Muscle layer of colon (tissue), 2 donors: ENCODE measurements around the gene FGF19.

Source experiments
- H3K27ac ChIP-seq: one replicate; pipeline ENCODE4 v1.7.0; 2013; ENCODE audit warnings: low read depth, mild to moderate bottlenecking, low read length, moderate library complexity
- H3K27me3 ChIP-seq, 2 donors: one replicate each; pipeline ENCODE4 v1.7.0; 2013; ENCODE audit warnings: low read length in 2 of 2, mild to moderate bottlenecking in 2 of 2; ENCODE audit not compliant: insufficient read depth in 2 of 2, control insufficient read depth in 1 of 2
- H3K36me3 ChIP-seq: one replicate; pipeline ENCODE4 v1.7.0; 2013; ENCODE audit warnings: mild to moderate bottlenecking, low read length; ENCODE audit not compliant: insufficient read depth
- H3K4me1 ChIP-seq: one replicate; pipeline ENCODE4 v1.7.0; 2013; ENCODE audit warnings: mild to moderate bottlenecking, low read length; ENCODE audit not compliant: insufficient read depth
- H3K4me3 ChIP-seq, 2 donors: one replicate each; pipeline ENCODE4 v1.7.0; 2013; ENCODE audit warnings: low read length in 2 of 2, low read depth in 1 of 2, mild to moderate bottlenecking in 1 of 2, moderate library complexity in 1 of 2
- H3K9ac ChIP-seq: one replicate; pipeline ENCODE4 v1.7.0; 2013; ENCODE audit warnings: low read length
- H3K9me3 ChIP-seq: one replicate; pipeline ENCODE4 v1.7.0; 2013; ENCODE audit warnings: mild to moderate bottlenecking, low read length
- donor health status: abdominal sarcoma.
- donor health status: Adenocarcinoma of cecum.

The FGF19 gene

GRCh38 chr11:69665669-69666068, 38.2 kb downstream of the FGF19 start:
- H3K27me3 ChIP-seq, result no peaks in the 10 kb centered on the region
- H3K9ac ChIP-seq, result no peak overlapping the region
- H3K36me3 ChIP-seq, result peaks cover 22% of the 10 kb centered on the region
- H3K27ac ChIP-seq, result no peak overlapping the region
- peaks cover 9% of the 10 kb centered on the region for H3K4me1 ChIP-seq
- H3K4me3 ChIP-seq, result no peak overlapping the region
- H3K9me3 ChIP-seq, result no peaks in the 10 kb centered on the region

DNA sequence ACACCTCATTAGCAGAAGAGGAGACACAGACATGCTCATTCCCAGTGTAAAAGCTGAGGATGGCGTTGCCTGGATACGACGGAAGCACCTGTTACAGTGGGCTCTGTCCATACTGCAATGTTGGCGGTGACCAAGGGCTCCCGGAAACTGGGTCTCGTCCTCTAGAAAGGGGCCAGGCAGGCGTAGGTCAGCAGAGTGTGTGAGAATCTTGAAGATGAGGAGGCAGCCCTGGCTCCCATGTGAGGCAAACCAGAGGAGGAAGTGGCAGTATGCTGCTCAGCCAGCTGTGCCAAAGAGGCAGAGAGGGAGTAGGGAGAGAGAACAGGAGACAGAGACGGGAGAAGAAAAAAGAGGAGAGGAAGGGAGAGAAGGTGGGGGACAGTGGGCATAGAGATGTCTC, 38.9 kb downstream of the FGF19 start:
- Histone ChIP-seq H3K4me1 (peaks cover 1% of the 10 kb centered on the region), H3K27ac (no peak overlapping the region), H3K27me3 (no peaks in the 10 kb centered on the region), H3K36me3 (peaks cover 22% of the 10 kb centered on the region), H3K9me3 (no peaks in the 10 kb centered on the region), H3K4me3 (no peak overlapping the region), H3K9ac (no peak overlapping the region)

DNA sequence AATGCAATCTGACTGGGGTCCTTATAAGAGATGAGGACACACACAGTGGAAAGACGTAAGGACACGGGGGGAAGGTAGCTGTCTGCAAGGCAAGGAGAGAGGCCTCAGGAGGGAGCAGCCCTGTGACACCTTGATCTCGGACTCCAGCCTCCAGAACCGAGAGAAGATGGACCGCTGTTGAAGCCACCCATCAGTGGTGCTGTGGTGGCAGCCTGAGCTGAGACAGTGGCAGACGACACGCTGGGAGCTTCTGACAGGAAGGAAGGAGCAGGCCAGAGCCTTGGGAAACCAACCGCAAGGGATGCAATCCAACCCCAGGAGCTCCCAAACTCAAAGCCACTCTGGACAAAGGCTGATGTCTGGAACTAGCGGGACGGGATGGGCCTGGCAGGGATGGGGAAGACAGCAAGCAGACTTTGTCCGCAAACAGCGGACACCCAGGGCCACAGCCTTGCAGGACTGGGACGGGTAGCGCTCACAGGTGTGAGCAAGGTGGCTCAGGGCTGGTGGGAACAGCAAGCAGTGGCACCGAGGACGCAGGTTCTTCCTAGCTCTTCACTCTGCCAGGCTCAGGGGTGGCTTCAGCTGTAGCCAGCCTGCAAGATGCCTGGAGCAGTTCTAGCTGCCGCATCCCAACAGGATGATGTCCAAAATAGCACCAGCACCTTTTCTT, 39.6 kb downstream of the FGF19 start:
- Histone ChIP-seq H3K9ac (no peak overlapping the region), H3K36me3 (peaks cover 22% of the 10 kb centered on the region), H3K4me3 (no peak overlapping the region), H3K27me3 (no peaks in the 10 kb centered on the region), H3K27ac (no peak overlapping the region), H3K9me3 (no peaks in the 10 kb centered on the region), H3K4me1 (no peaks in the 10 kb centered on the region)

DNA sequence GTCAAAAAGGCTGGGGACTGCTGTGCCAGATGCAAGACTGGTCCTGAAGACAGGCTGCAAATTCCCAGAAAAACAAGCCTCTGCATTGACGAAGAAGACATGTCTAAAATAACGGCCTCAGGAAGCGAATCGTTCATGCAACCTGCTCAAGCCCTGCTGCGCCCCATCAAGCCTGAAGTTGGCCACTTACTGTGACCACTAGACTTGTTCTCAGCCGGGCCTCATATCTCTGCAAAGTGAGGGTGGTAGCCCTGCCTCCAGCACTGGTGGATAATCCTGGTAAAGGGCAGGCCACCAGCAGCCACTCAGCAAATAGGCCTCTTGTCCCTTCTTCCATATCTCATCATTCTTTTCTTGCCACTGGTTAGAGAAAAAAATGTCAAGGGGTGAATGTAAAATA, 40.5 kb downstream of the FGF19 start:
- H3K4me3 ChIP-seq, result no peak overlapping the region
- peaks cover 20% of the 10 kb centered on the region for H3K36me3 ChIP-seq
- no peak overlapping the region for H3K9ac ChIP-seq
- no peaks in the 10 kb centered on the region for H3K9me3 ChIP-seq
- H3K4me1 ChIP-seq, result no peaks in the 10 kb centered on the region
- H3K27me3 ChIP-seq, result no peaks in the 10 kb centered on the region
- H3K27ac ChIP-seq, result no peak overlapping the region

DNA sequence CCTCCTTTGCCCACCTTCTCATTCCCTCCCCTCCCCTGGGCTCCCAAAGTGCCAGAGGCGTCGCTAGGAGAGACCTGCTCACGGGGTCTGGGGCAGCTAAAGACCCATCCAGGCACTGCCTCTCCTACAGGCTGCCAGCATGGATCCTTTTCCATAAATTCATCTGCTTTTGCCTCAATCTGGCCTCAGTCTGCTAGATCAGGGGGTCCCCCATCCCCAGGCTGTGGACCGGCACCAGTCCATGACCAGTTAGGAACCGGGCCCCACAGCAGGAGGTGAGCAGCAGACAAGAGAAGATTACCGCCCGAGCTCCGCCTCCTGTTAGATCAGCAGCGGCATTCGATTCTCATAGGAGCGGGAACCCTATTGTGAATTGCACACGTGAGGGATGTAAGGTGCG, 41.0 kb downstream of the FGF19 start:
- H3K4me3 ChIP-seq, result no peak overlapping the region
- H3K4me1 ChIP-seq, result no peaks in the 10 kb centered on the region
- peaks cover 14% of the 10 kb centered on the region for H3K36me3 ChIP-seq
- no peak overlapping the region for H3K27ac ChIP-seq
- H3K9ac ChIP-seq, result no peak overlapping the region
- no peaks in the 10 kb centered on the region for H3K27me3 ChIP-seq
- no peaks in the 10 kb centered on the region for H3K9me3 ChIP-seq

GRCh38 chr11:69662021-69662698, 41.7 kb downstream of the FGF19 start:
- Histone ChIP-seq H3K36me3 (peaks cover 9% of the 10 kb centered on the region), H3K9me3 (no peaks in the 10 kb centered on the region), H3K27me3 (no peaks in the 10 kb centered on the region), H3K9ac (no peak overlapping the region), H3K27ac (no peak overlapping the region), H3K4me3 (no peak overlapping the region), H3K4me1 (no peaks in the 10 kb centered on the region)

GRCh38 chr11:69661413-69661715, 42.5 kb downstream of the FGF19 start:
- H3K4me3 ChIP-seq, result no peak overlapping the region
- no peaks in the 10 kb centered on the region for H3K9me3 ChIP-seq
- H3K27ac ChIP-seq, result no peak overlapping the region
- peaks cover 8% of the 10 kb centered on the region for H3K36me3 ChIP-seq
- H3K27me3 ChIP-seq, result no peaks in the 10 kb centered on the region
- H3K4me1 ChIP-seq, result no peaks in the 10 kb centered on the region
- H3K9ac ChIP-seq, result no peak overlapping the region

DNA sequence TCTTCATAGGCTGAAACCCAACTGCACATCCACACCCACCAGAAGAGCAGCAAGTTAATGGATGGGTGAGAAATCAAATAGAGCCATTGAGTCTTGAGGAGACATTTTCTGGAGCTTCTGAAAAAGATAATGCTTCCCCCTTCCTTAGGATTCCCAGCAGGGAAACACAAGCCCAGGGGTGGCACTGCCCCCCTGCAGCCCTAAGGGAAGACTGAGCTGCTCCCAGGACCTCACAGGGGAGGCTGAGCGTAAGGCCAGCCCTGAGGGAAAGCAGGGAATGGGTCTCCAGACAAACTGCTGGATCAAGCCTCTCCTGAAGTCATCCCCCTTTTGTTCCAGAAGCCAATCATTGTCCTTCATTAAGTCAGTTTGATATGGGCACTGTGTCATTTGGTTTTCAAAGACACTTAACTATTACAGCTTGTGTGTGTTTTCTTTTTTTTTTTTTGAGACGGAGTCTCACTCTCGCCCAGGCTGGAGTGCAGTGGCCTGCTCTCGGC, 43.8 kb downstream of the FGF19 start:
- Histone ChIP-seq H3K27ac (no peak overlapping the region), H3K36me3 (peaks cover 4% of the 10 kb centered on the region), H3K4me3 (no peak overlapping the region), H3K9ac (no peak overlapping the region), H3K27me3 (no peaks in the 10 kb centered on the region), H3K9me3 (no peaks in the 10 kb centered on the region), H3K4me1 (no peaks in the 10 kb centered on the region)

DNA sequence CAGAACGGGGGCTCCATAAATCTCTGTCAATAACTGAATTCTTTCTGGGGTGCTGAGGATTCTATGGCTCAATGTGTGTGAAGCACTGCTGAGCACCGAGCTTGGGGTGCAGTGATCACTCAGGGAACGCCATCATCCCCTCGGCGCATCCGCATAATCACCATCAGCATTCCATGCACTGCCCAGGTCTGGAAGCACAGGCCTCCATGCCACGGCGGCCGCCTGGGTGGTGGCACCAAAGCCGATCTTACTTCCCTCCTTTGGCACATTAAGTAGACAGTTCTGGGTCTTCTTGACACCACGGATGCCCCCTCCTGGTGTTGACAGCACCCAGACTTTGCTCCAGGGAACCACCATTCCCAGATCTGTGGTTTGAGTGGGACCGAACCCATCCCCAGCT, 44.2 kb downstream of the FGF19 start:
- no peak overlapping the region for H3K4me3 ChIP-seq

GRCh38 chr11:69658626-69659450, 45.0 kb downstream of the FGF19 start:
- no peak overlapping the region for H3K27ac ChIP-seq
- H3K9me3 ChIP-seq, result no peaks in the 10 kb centered on the region
- no peaks in the 10 kb centered on the region for H3K27me3 ChIP-seq
- H3K36me3 ChIP-seq, result peaks cover 4% of the 10 kb centered on the region
- H3K4me1 ChIP-seq, result no peaks in the 10 kb centered on the region
- no peak overlapping the region for H3K9ac ChIP-seq
- no peak overlapping the region for H3K4me3 ChIP-seq

More for the DNA sequence above, 44.2 kb downstream of the FGF19 start:
- Histone ChIP-seq H3K9ac (no peak overlapping the region), H3K36me3 (peaks cover 4% of the 10 kb centered on the region), H3K27me3 (no peaks in the 10 kb centered on the region), H3K27ac (no peak overlapping the region), H3K9me3 (no peaks in the 10 kb centered on the region), H3K4me1 (no peaks in the 10 kb centered on the region)

- Histone ChIP-seq H3K4me3 (no peak overlapping the region), H3K4me1 (no peaks in the 10 kb centered on the region), H3K9me3 (no peaks in the 10 kb centered on the region), H3K9ac (no peak overlapping the region), H3K36me3 (peaks cover 4% of the 10 kb centered on the region), H3K27me3 (no peaks in the 10 kb centered on the region), H3K27ac (no peak overlapping the region)
Observed at GRCh38 chr11:69657911-69658625, 45.8 kb downstream of the FGF19 start.
